Osteocyte (in vitro differentiated cells): ENCODE data around the gene LASP1. TPM values are rescaled to one million over a fixed set of nuclear protein-coding genes. Genes with fewer than 3 reads are reported as not detected.

Experiments used
- DNase-seq: peaks from one replicate; pipeline ENCODE4 v3.0.0; 2021; ENCODE audit warnings: mixed read lengths; ENCODE audit not compliant: unreplicated experiment; ENCODE audit errors: extremely low spot score
- H3K27ac Mint-ChIP-seq: one replicate; pipeline ENCODE4 v1.8.0; 2021; ENCODE audit warnings: mild to moderate bottlenecking, mixed read lengths; ENCODE audit not compliant: unreplicated experiment
- H3K27me3 Mint-ChIP-seq: one replicate; pipeline ENCODE4 v1.8.0; 2021; ENCODE audit warnings: mixed read lengths; ENCODE audit not compliant: unreplicated experiment
- H3K36me3 Mint-ChIP-seq: one replicate; pipeline ENCODE4 v1.8.0; 2021; ENCODE audit warnings: mixed read lengths; ENCODE audit not compliant: unreplicated experiment
- H3K4me1 Mint-ChIP-seq: one replicate; pipeline ENCODE4 v1.8.0; 2021; ENCODE audit warnings: mixed read lengths; ENCODE audit not compliant: unreplicated experiment
- H3K4me3 Mint-ChIP-seq: one replicate; pipeline ENCODE4 v1.8.0; 2021; ENCODE audit warnings: mild to moderate bottlenecking, moderate library complexity, mixed read lengths; ENCODE audit not compliant: unreplicated experiment
- H3K9me3 Mint-ChIP-seq: one replicate; pipeline ENCODE4 v1.8.0; 2021; ENCODE audit warnings: mixed read lengths; ENCODE audit not compliant: unreplicated experiment
- total RNA-seq: library from RNA; stranded (reverse); gene quantifications from 2 replicates; pipeline ENCODE4 v1.2.1, GENCODE V29; 2021
- TF ChIP-seq, protein P1 (sequence below): fragments of 200-600 bp; sonication (generic); IDR thresholded peaks from 2 replicates; pipeline ENCODE4 v1.5.0; 2021; ENCODE audit warnings: antibody characterized with exemption, mild to moderate bottlenecking, moderate library complexity

Gene LASP1
- total RNA-seq, 1 donor from 2014 or later, result 402 TPM

DNA sequence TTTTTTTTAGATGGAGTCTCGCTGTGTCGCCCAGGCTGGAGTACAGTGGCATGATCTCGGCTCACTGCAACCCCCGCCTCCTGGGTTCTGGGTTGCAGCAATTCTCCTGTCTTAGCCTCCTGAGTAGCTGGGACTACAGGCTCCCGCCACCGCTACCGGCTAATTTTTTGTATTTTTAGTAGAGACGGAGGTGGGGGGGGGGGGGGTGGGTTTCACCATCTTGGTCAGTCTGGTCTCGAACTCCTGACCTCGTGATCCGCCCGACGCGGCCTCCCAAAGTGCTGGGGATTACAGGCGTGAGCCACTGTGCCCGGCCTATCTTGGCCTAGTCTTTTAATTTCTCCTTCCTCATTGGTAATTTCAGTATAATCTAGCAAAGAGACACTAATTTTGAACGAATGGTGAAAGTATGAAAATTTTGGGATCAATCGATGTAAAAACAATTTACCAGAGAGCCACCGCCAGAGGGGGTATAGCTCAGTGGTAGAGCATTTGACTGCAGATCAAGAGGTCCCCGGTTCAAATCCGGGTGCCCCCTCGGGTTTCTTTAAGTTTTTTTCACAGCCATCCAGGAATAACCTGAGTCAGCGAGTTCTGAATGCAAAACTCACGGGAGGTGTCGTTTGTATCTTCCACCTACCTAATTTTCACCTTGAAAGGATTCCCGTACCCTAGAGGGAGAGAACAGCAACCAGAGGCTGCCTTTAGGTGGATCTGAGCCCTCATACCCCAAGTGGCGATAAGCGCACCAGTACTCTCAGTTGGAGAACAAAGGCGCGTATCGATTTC lies 2.5 kb upstream of the LASP1 start:
- Mint-ChIP-seq H3K27me3 (no peaks in the 10 kb centered on the region), H3K27ac (peak overlapping the region; percentile 86), H3K9me3 (no peaks in the 10 kb centered on the region), H3K36me3 (no peaks in the 10 kb centered on the region), H3K4me1 (peaks cover 50% of the 10 kb centered on the region), H3K4me3 (peak overlapping the region; percentile 88)
- DNase-seq, result no peak
- TF ChIP-seq, protein P1, sequence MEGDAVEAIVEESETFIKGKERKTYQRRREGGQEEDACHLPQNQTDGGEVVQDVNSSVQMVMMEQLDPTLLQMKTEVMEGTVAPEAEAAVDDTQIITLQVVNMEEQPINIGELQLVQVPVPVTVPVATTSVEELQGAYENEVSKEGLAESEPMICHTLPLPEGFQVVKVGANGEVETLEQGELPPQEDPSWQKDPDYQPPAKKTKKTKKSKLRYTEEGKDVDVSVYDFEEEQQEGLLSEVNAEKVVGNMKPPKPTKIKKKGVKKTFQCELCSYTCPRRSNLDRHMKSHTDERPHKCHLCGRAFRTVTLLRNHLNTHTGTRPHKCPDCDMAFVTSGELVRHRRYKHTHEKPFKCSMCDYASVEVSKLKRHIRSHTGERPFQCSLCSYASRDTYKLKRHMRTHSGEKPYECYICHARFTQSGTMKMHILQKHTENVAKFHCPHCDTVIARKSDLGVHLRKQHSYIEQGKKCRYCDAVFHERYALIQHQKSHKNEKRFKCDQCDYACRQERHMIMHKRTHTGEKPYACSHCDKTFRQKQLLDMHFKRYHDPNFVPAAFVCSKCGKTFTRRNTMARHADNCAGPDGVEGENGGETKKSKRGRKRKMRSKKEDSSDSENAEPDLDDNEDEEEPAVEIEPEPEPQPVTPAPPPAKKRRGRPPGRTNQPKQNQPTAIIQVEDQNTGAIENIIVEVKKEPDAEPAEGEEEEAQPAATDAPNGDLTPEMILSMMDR, result peak; percentile 55

DNA sequence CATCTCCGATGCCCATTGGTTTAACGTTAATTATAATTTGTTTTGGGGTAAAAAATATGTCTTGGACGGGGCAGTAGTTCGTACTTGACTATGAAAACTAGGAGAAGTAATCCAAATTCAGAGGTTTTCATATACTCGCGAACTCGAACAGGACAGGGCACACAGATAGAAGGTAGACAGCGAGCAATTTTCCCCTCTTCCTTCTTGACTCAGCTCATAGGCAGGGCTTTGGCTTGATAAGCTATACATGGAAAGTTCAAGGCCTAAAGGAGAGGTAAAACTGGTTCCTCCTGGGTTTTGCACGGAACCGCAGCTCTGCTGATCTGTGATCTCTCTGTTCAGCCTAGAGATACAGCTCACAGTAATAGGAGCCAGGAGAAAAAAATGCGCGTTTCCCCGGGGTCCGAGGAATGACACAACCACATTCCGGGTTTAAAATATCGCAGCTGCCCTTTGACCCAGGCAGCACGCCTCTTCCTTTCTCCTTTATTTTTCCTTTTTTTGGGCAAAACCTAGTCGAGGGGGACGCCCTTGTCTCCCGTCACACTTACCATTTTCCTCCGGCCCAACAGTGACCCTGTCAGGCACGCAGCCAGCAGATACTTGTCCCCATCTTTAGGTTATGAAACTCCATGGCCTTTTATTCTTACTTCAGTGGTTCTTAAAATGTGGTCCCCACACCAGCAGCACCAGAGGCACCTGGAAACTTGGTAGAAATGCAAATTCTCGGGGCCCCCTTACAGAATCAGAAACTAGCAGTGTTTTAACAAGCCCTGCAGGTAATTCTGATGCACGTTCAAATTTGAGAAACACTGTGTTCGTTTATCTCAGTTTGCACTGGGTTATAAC lies 1.7 kb upstream of the LASP1 start:
- H3K4me1 Mint-ChIP-seq, result peaks cover 54% of the 10 kb centered on the region
- H3K9me3 Mint-ChIP-seq, result no peaks in the 10 kb centered on the region
- no peak for DNase-seq
- TF ChIP-seq, protein P1, result no peak
- peak overlapping the region; percentile 86 for H3K27ac Mint-ChIP-seq
- H3K4me3 Mint-ChIP-seq, result peak overlapping the region; percentile 88
- H3K27me3 Mint-ChIP-seq, result no peaks in the 10 kb centered on the region
- H3K36me3 Mint-ChIP-seq, result peaks cover 1% of the 10 kb centered on the region

DNA sequence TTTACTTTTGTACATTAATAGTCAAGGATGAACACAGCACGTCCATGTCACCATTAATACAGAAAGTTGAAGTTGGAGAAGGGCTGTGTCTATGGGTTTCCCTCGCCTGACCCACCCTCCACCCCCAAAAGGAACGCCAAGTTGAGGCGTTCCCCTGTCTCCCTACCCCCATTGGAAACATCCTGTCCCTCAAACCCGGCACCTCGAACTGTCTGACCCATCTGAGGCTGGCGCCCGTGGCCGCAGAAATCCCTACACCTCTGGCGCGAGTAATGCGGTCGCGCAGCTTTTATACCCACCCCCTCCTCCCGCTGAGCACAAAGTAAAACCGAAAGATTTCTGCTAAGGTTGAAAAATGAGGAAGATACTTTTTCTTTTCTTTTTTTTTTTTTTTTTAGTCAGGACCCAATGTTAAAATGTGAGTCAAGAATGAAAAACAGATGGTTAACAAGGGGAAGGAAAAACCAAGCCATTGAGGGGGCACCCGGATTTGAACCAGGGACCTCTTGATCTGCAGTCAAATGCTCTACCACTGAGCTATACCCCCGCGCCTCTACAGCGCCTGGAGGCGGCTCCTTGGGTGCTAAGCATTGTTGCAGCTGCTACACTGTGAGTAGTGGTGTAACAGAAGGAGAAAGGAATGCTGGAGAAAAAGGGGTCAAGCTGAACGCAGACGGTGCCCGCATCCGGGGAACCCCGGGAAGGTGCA lies 887 bp upstream of the LASP1 start:
- H3K4me3 Mint-ChIP-seq, result peak overlapping the region; percentile 88
- H3K4me1 Mint-ChIP-seq, result peaks cover 53% of the 10 kb centered on the region
- H3K27me3 Mint-ChIP-seq, result no peaks in the 10 kb centered on the region
- peaks cover 4% of the 10 kb centered on the region for H3K36me3 Mint-ChIP-seq
- peak overlapping the region; percentile 86 for H3K27ac Mint-ChIP-seq
- TF ChIP-seq, protein P1, result peak; percentile 37
- no peaks in the 10 kb centered on the region for H3K9me3 Mint-ChIP-seq
- peak; percentile 97 for DNase-seq

DNA sequence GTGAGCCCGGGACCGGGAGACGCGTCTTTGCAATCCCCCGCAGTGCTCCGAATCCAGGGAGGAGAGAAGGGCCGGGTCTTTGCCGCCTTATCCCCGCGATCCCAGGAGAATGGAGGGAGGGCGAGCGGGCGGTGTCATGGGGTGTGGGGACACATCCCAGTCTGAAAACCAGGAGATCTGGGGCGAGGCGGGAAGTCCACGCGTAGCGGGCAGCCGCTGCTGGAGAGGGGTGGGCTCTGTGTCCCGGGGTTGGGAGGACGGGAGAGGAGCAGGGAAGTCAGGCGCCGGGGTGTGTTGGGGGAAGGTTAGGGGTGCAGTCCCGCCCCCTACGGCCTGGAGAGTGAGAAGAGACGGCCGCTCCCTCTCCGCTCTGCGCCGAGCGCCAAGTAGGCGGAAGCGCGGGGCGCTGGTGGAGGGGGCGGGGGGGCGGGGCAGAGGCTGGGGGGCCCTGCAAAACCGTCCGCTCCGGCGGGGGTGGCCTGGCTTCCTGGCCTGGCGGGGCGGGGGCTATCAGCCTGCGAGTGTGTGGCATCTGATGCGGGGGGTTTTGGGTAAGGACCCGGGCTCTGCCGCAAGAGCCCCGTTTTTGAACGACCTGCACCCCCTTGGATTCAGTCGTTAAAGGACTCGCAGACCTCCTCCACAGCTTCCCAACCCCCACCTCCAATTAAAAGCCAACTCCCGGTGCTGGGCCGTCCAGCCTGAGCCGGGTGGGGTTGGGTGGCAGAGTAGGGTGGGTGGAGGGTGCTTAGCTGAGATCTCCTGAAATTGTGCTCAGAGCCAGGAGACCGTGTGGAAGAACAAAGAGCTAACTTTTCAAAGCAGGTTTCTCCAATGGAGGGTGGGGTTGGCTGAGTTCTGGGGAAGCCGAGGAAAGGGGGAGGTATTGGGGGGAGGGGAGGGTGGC lies 654 bp downstream of the LASP1 start:
- Mint-ChIP-seq H3K9me3 (no peaks in the 10 kb centered on the region), H3K27me3 (no peaks in the 10 kb centered on the region), H3K4me3 (peak overlapping the region; percentile 99), H3K4me1 (peaks cover 62% of the 10 kb centered on the region), H3K27ac (peak overlapping the region; percentile 96), H3K36me3 (peaks cover 4% of the 10 kb centered on the region)
- TF ChIP-seq, protein P1, result no peak
- no peak for DNase-seq
